Measurements from ENCODE around the gene CDH24.

CDH24 gene

GRCh38 chr14:23051141-23052057 is 5.9 kb downstream of the CDH24 start:
- in situ Hi-C loops (cut with MboI; ENCODE audit: low pct_unique_long_range_greater_than_20kb, low sequenced_read_pairs) = no loop called here
- no peak for DNase-seq

- in situ Hi-C loops (cut with MboI; ENCODE audit: low pct_unique_long_range_greater_than_20kb, low sequenced_read_pairs) = no loop called here
- DNase-seq = no peak
These were observed 8.3 kb downstream of the CDH24 start for GRCh38 chr14:23049011-23049410.

- DNase-seq = no peak
- in situ Hi-C loops (cut with MboI; ENCODE audit: low pct_unique_long_range_greater_than_20kb, low sequenced_read_pairs) = no loop called here
These were observed 9.3 kb downstream of the CDH24 start for GRCh38 chr14:23047751-23048693.

- in situ Hi-C loops (cut with MboI; ENCODE audit: low pct_unique_long_range_greater_than_20kb, low sequenced_read_pairs) = no loop called here
- no peak for DNase-seq
These were observed 10.2 kb downstream of the CDH24 start for GRCh38 chr14:23047034-23047634.

GRCh38 chr14:23045419-23046357 is 11.6 kb downstream of the CDH24 start:
- DNase-seq = no peak
- in situ Hi-C loops (cut with MboI; ENCODE audit: low pct_unique_long_range_greater_than_20kb, low sequenced_read_pairs) = no loop called here

- in situ Hi-C loops (cut with MboI; ENCODE audit: low pct_unique_long_range_greater_than_20kb, low sequenced_read_pairs) = no loop called here
- no peak for DNase-seq
These were observed 12.5 kb downstream of the CDH24 start for GRCh38 chr14:23044840-23045239.

GRCh38 chr14:23043754-23044153 is 13.6 kb downstream of the CDH24 start:
- no peak for DNase-seq
- in situ Hi-C loops (cut with MboI; ENCODE audit: low pct_unique_long_range_greater_than_20kb, low sequenced_read_pairs) = no loop called here

- DNase-seq = no peak
- in situ Hi-C loops (cut with MboI; ENCODE audit: low pct_unique_long_range_greater_than_20kb, low sequenced_read_pairs) = no loop called here
These were observed 14.2 kb downstream of the CDH24 start for GRCh38 chr14:23043145-23043544.

- in situ Hi-C loops (cut with MboI; ENCODE audit: low pct_unique_long_range_greater_than_20kb, low sequenced_read_pairs) = no loop called here
- no peak for DNase-seq
These were observed 15.0 kb downstream of the CDH24 start, which contains the start of gene PSMB11 for GRCh38 chr14:23042162-23042965. Gene PSMB11 (plus strand): TSS chr14:23042212. CDS start chr14:23042226, 14 bp downstream.

GRCh38 chr14:23041729-23042128 is 15.6 kb downstream of the CDH24 start:
- in situ Hi-C loops (cut with MboI; ENCODE audit: low pct_unique_long_range_greater_than_20kb, low sequenced_read_pairs) = no loop called here

GRCh38 chr14:23040100-23040499 is 17.2 kb downstream of the CDH24 start:
- no peak for DNase-seq
- in situ Hi-C loops (cut with MboI; ENCODE audit: low pct_unique_long_range_greater_than_20kb, low sequenced_read_pairs) = no loop called here

More at GRCh38 chr14:23041729-23042128, 15.6 kb downstream of the CDH24 start:
- no peak for DNase-seq

GRCh38 chr14:23035303-23036144 is 21.8 kb downstream of the CDH24 start:
- in situ Hi-C loops (cut with MboI; ENCODE audit: low pct_unique_long_range_greater_than_20kb, low sequenced_read_pairs) = no loop called here
- DNase-seq = no peak

- peak; percentile 97 for DNase-seq
- in situ Hi-C loops (cut with MboI; ENCODE audit: low pct_unique_long_range_greater_than_20kb, low sequenced_read_pairs) = no loop called here
These were observed 22.6 kb downstream of the CDH24 start, which contains the start of gene PSMB5 for GRCh38 chr14:23034498-23035302. Gene PSMB5 (minus strand): TSS chr14:23034900. CDS start chr14:23034881, 19 bp downstream.

GRCh38 chr14:23033801-23034497 is 23.4 kb downstream of the CDH24 start:
- DNase-seq = no peak
- in situ Hi-C loops (cut with MboI; ENCODE audit: low pct_unique_long_range_greater_than_20kb, low sequenced_read_pairs) = no loop called here

- in situ Hi-C loops (cut with MboI; ENCODE audit: low pct_unique_long_range_greater_than_20kb, low sequenced_read_pairs) = no loop called here
- no peak for DNase-seq
These were observed 24.0 kb downstream of the CDH24 start for GRCh38 chr14:23033251-23033727.
